ENCODE results near the gene DNAJC11. TPM values are rescaled to one million over a fixed set of nuclear protein-coding genes. Genes with fewer than 3 reads are reported as not detected.
A peak's percentile ranks its signal among the peaks of the same experiment; 100 is the strongest.

Gene DNAJC11
- total and polyA plus RNA-seq, 2 experiments from 2014 or later = 28.9 to 40.6 TPM

GRCh38 chr1:6690186-6690585 lies 11.4 kb downstream of the DNAJC11 start:
- Histone ChIP-seq H3K9me2 (ENCODE audit: insufficient read depth) (no peaks in the 10 kb centered on the region), H3K79me2 (ENCODE audit: insufficient read depth) (peaks cover 97% of the 10 kb centered on the region), H2AFZ (no peak overlapping the region), H3K4me1 (ENCODE audit: insufficient read depth) (peaks cover 42% of the 10 kb centered on the region), H3K27me3 (replicated peaks; ENCODE audit: insufficient read depth) (no peaks in the 10 kb centered on the region), H3F3A (ENCODE audit: insufficient read depth) (peaks cover 39% of the 10 kb centered on the region), H3K36me3 (ENCODE audit: low read depth) (no peaks in the 10 kb centered on the region; the same call in 1 of the 2 replicates), H3K9ac (no peak overlapping the region), H3K4me2 (ENCODE audit: unreplicated experiment) (no peak overlapping the region), H3K9me3 (ENCODE audit: low read depth) (no peaks in the 10 kb centered on the region), H4K20me1 (ENCODE audit: insufficient read depth) (no peaks in the 10 kb centered on the region; the same call in 1 of the 2 replicates), H3K4me3 (no peak overlapping the region), H3K27ac (no peak overlapping the region)
- in situ Hi-C loops (cut with MboI) = no loop called here
- no peak for TF ChIP-seq EZH2phosphoT487 (IDR thresholded peaks at IDR 0.05; ENCODE audit: insufficient read depth, low read depth)
- no peak for DNase-seq
- 91 to 92% methylated on average over 7 of the region's 7 CpGs for WGBS, 2 experiments (ENCODE audit: low coverage in 1 of 2, low lambda C conversion rate in 2 of 2, missing lambda C conversion rate in 2 of 2)

- H3K4me2 ChIP-seq (ENCODE audit: unreplicated experiment) = no peak overlapping the region
- H3K9ac ChIP-seq = no peak overlapping the region
- in situ Hi-C loops (cut with MboI) = no loop called here
- no peak overlapping the region for H2AFZ ChIP-seq
- WGBS, 2 experiments (ENCODE audit: low coverage in 1 of 2, low lambda C conversion rate in 2 of 2, missing lambda C conversion rate in 2 of 2) = 85 to 96% methylated on average over 5 of the region's 5 CpGs
- H3K9me3 ChIP-seq (ENCODE audit: low read depth) = no peaks in the 10 kb centered on the region
- TF ChIP-seq EZH2phosphoT487 (IDR thresholded peaks at IDR 0.05; ENCODE audit: insufficient read depth, low read depth) (no peak), EZH2 (IDR thresholded peaks at IDR 0.05; ENCODE audit: insufficient read depth, poor library complexity, severe bottlenecking) (no peak)
- no peak overlapping the region for H3K27ac ChIP-seq
- H3K36me3 ChIP-seq (ENCODE audit: low read depth) = no peaks in the 10 kb centered on the region; the same call in 1 of the 2 replicates
- H3K4me3 ChIP-seq = no peak overlapping the region
- H3K9me2 ChIP-seq (ENCODE audit: insufficient read depth) = no peaks in the 10 kb centered on the region
- peaks cover 99% of the 10 kb centered on the region for H3K79me2 ChIP-seq (ENCODE audit: insufficient read depth)
- no peaks in the 10 kb centered on the region; the same call in 1 of the 2 replicates for H4K20me1 ChIP-seq (ENCODE audit: insufficient read depth)
- H3F3A ChIP-seq (ENCODE audit: insufficient read depth) = peaks cover 39% of the 10 kb centered on the region
- peaks cover 42% of the 10 kb centered on the region for H3K4me1 ChIP-seq (ENCODE audit: insufficient read depth)
- no peak for DNase-seq
- no peaks in the 10 kb centered on the region for H3K27me3 ChIP-seq (replicated peaks; ENCODE audit: insufficient read depth)
These were observed 12.9 kb downstream of the DNAJC11 start for GRCh38 chr1:6688757-6689156.

GRCh38 chr1:6688001-6688400 lies 13.6 kb downstream of the DNAJC11 start:
- Histone ChIP-seq H3K36me3 (ENCODE audit: low read depth) (no peaks in the 10 kb centered on the region; the same call in 1 of the 2 replicates), H3K9ac (no peak overlapping the region), H3K4me1 (ENCODE audit: insufficient read depth) (peaks cover 42% of the 10 kb centered on the region), H2AFZ (no peak overlapping the region), H3K79me2 (ENCODE audit: insufficient read depth) (peaks cover 99% of the 10 kb centered on the region), H3K27me3 (replicated peaks; ENCODE audit: insufficient read depth) (no peaks in the 10 kb centered on the region), H3K9me3 (ENCODE audit: low read depth) (no peaks in the 10 kb centered on the region), H3K9me2 (ENCODE audit: insufficient read depth) (no peaks in the 10 kb centered on the region), H3K4me2 (ENCODE audit: unreplicated experiment) (no peak overlapping the region), H4K20me1 (ENCODE audit: insufficient read depth) (no peaks in the 10 kb centered on the region; the same call in 1 of the 2 replicates), H3K4me3 (no peak overlapping the region), H3F3A (ENCODE audit: insufficient read depth) (peaks cover 39% of the 10 kb centered on the region), H3K27ac (no peak overlapping the region)
- TF ChIP-seq EZH2phosphoT487 (IDR thresholded peaks at IDR 0.05; ENCODE audit: insufficient read depth, low read depth) (no peak), EZH2 (IDR thresholded peaks at IDR 0.05; ENCODE audit: insufficient read depth, poor library complexity, severe bottlenecking) (no peak)
- 26 to 27% methylated on average over 1 of the region's 1 CpG for WGBS, 2 experiments (ENCODE audit: low coverage in 1 of 2, low lambda C conversion rate in 2 of 2, missing lambda C conversion rate in 2 of 2)
- in situ Hi-C loops (cut with MboI) = no loop called here
- DNase-seq = peak; percentile 79

GRCh38 chr1:6686294-6686693 lies 15.3 kb downstream of the DNAJC11 start:
- peaks cover 34% of the 10 kb centered on the region for H3F3A ChIP-seq (ENCODE audit: insufficient read depth)
- H3K27me3 ChIP-seq (replicated peaks; ENCODE audit: insufficient read depth) = no peaks in the 10 kb centered on the region
- peak overlapping the region; percentile 58 for H3K4me2 ChIP-seq (ENCODE audit: unreplicated experiment)
- no peaks in the 10 kb centered on the region; the same call in 1 of the 2 replicates for H4K20me1 ChIP-seq (ENCODE audit: insufficient read depth)
- H3K4me1 ChIP-seq (ENCODE audit: insufficient read depth) = peaks cover 34% of the 10 kb centered on the region
- no peak overlapping the region for H3K9ac ChIP-seq
- peak; percentile 47 for DNase-seq
- no peaks in the 10 kb centered on the region for H3K9me2 ChIP-seq (ENCODE audit: insufficient read depth)
- peaks cover 97% of the 10 kb centered on the region for H3K79me2 ChIP-seq (ENCODE audit: insufficient read depth)
- in situ Hi-C loops (cut with MboI) = no loop called here
- H2AFZ ChIP-seq = no peak overlapping the region
- H3K27ac ChIP-seq = peak overlapping the region; percentile 32
- H3K9me3 ChIP-seq (ENCODE audit: low read depth) = no peaks in the 10 kb centered on the region
- peak overlapping the region; percentile 10; the same call in 1 of the 2 replicates for H3K4me3 ChIP-seq
- TF ChIP-seq EZH2phosphoT487 (IDR thresholded peaks at IDR 0.05; ENCODE audit: insufficient read depth, low read depth) = no peak
- TF ChIP-seq EZH2 (IDR thresholded peaks at IDR 0.05; ENCODE audit: insufficient read depth, poor library complexity, severe bottlenecking) = no peak
- no peaks in the 10 kb centered on the region; the same call in 1 of the 2 replicates for H3K36me3 ChIP-seq (ENCODE audit: low read depth)

- Histone ChIP-seq H3F3A (ENCODE audit: insufficient read depth) (peaks cover 30% of the 10 kb centered on the region), H3K9me3 (ENCODE audit: low read depth) (no peaks in the 10 kb centered on the region), H3K27me3 (replicated peaks; ENCODE audit: insufficient read depth) (no peaks in the 10 kb centered on the region), H3K4me1 (ENCODE audit: insufficient read depth) (peaks cover 34% of the 10 kb centered on the region), H2AFZ (no peak overlapping the region), H3K27ac (peak overlapping the region; percentile 32), H3K79me2 (ENCODE audit: insufficient read depth) (peaks cover 97% of the 10 kb centered on the region), H3K36me3 (ENCODE audit: low read depth) (peaks cover 5% of the 10 kb centered on the region; the same call in 1 of the 2 replicates), H3K9ac (no peak overlapping the region), H3K4me3 (0 out of 2 replicates have a peak overlapping the region, but pooled peaks have one; percentile 10), H3K9me2 (ENCODE audit: insufficient read depth) (no peaks in the 10 kb centered on the region), H4K20me1 (ENCODE audit: insufficient read depth) (no peaks in the 10 kb centered on the region; the same call in 1 of the 2 replicates), H3K4me2 (ENCODE audit: unreplicated experiment) (peak overlapping the region; percentile 58)
- WGBS, 2 experiments (ENCODE audit: low coverage in 1 of 2, low lambda C conversion rate in 2 of 2, missing lambda C conversion rate in 2 of 2) = 97% methylated on average over 4 of the region's 4 CpGs
- in situ Hi-C loops (cut with MboI) = no loop called here
- TF ChIP-seq EZH2 (IDR thresholded peaks at IDR 0.05; ENCODE audit: insufficient read depth, poor library complexity, severe bottlenecking) (no peak), EZH2phosphoT487 (IDR thresholded peaks at IDR 0.05; ENCODE audit: insufficient read depth, low read depth) (no peak)
- no peak for DNase-seq
These were observed 16.2 kb downstream of the DNAJC11 start for GRCh38 chr1:6685381-6685780.
